Activated CD4-positive, alpha-beta T cell treated with anti-CD3 and anti-CD28 coated beads, Interleukin-2, amount 50 U/mL, for 48 hours (primary cell): Measurements from ENCODE around the gene STAT5B.
"Not testable (repeated sequence)": the region's sequence is repeated elsewhere in the genome, so short reads cannot be mapped to it uniquely, and the experiment has no call there.

Experiments
- DNase-seq, 2 experiments: peaks; one replicate each; pipeline ENCODE4 v3.0.0-alpha.2; 2020

STAT5B gene

GRCh38 chr17:42227849-42228700, 48.1 kb downstream of the STAT5B start:
- DNase-seq: no peak

GRCh38 chr17:42225646-42226045, 50.5 kb downstream of the STAT5B start:
- DNase-seq: no peak

GRCh38 chr17:42224651-42225050, 51.5 kb downstream of the STAT5B start:
- DNase-seq: no peak

- peak; percentile 47 to 57 for DNase-seq
Observed at GRCh38 chr17:42221886-42222745, 54.1 kb downstream of the STAT5B start.

GRCh38 chr17:42219280-42219679, 56.9 kb downstream of the STAT5B start:
- not testable (repeated sequence) for DNase-seq

GRCh38 chr17:42214156-42214555, 62.0 kb downstream of the STAT5B start:
- DNase-seq: no peak

- DNase-seq: no peak
Observed at GRCh38 chr17:42212382-42212781, 63.8 kb downstream of the STAT5B start.

- not testable (repeated sequence) for DNase-seq
Observed at GRCh38 chr17:42211921-42212341, 64.3 kb downstream of the STAT5B start.

GRCh38 chr17:42210046-42210445, 66.1 kb downstream of the STAT5B start:
- DNase-seq: no peak

- DNase-seq: not testable (repeated sequence)
Observed at GRCh38 chr17:42206153-42206612, 70.0 kb downstream of the STAT5B start.

- DNase-seq: no peak
Observed at GRCh38 chr17:42203354-42203753, 72.8 kb downstream of the STAT5B start.

GRCh38 chr17:42202696-42203095, 73.5 kb downstream of the STAT5B start:
- no peak for DNase-seq

GRCh38 chr17:42202159-42202558, 74.0 kb downstream of the STAT5B start:
- no peak for DNase-seq

- DNase-seq: no peak
Observed at GRCh38 chr17:42201458-42201772, 74.8 kb downstream of the STAT5B start.

- DNase-seq: no peak
Observed at GRCh38 chr17:42200706-42201457, 75.3 kb downstream of the STAT5B start.

GRCh38 chr17:42199416-42200011, 76.7 kb downstream of the STAT5B start:
- DNase-seq: no peak

GRCh38 chr17:42198897-42199296, 77.3 kb downstream of the STAT5B start:
- no peak for DNase-seq

- DNase-seq: no peak
Observed at GRCh38 chr17:42197564-42198156, 78.5 kb downstream of the STAT5B start.

GRCh38 chr17:42193969-42194899, 82.0 kb downstream of the STAT5B start, which contains the start of gene GHDC:
Gene GHDC, minus strand, starts transcription at chr17:42194494. Its CDS starts 913 bp downstream, at chr17:42193581.
- DNase-seq: peak; percentile 78 to 85

- DNase-seq: no peak
Observed at GRCh38 chr17:42193216-42193968, 82.8 kb downstream of the STAT5B start.
